CD4-positive, alpha-beta memory T cell (primary cell): ENCODE measurements around the gene ZNF316. TPM values are rescaled to one million over a fixed set of nuclear protein-coding genes. Genes with fewer than 3 reads are reported as not detected.

Experiments used
- CTCF ChIA-PET: fragments of 350-600 bp; sonication (Branson Sonifier 250); formaldehyde crosslinking; loops from one replicate; lab custom pipeline; 2021; ENCODE audit warnings: inconsistent platforms; ENCODE audit not compliant: partially characterized antibody; lab: Charles Lee
- POLR2A ChIA-PET: fragments of 350-600 bp; sonication (Branson Sonifier 250); formaldehyde crosslinking; loops from one replicate; lab custom pipeline; 2021; ENCODE audit not compliant: partially characterized antibody; lab: Charles Lee
- DNase-seq, 5 donors: peaks; one replicate each; pipeline versions ENCODE4 v3.0.0 to v3.0.0-alpha.2; 2020 to 2022; ENCODE audit warnings: mixed read lengths in 1 of 5
- H3K27ac ChIP-seq: one replicate; pipeline ENCODE4 v1.7.0; 2013; ENCODE audit warnings: low read depth, low read length
- H3K27me3 ChIP-seq: 2 replicates; pipeline ENCODE4 v1.7.0; 2013; ENCODE audit warnings: mild to moderate bottlenecking, low read length, moderate library complexity; ENCODE audit not compliant: insufficient read depth
- H3K36me3 ChIP-seq: 2 replicates; pipeline ENCODE4 v1.7.0; 2013; ENCODE audit warnings: mild to moderate bottlenecking, low read length, moderate library complexity; ENCODE audit not compliant: insufficient read depth
- H3K4me1 ChIP-seq: 2 replicates; pipeline ENCODE4 v1.7.0; 2013; ENCODE audit warnings: mild to moderate bottlenecking, low read length, moderate library complexity; ENCODE audit not compliant: insufficient read depth
- H3K4me3 ChIP-seq, 2 donors: one replicate each; pipeline ENCODE4 v1.7.0; 2013; ENCODE audit warnings: low read length in 2 of 2, mild to moderate bottlenecking in 1 of 2
- H3K9me3 ChIP-seq, 2 donors: one replicate each; pipeline ENCODE4 v1.7.0; 2013; ENCODE audit warnings: low read length in 2 of 2, control low read depth in 1 of 2; ENCODE audit not compliant: control insufficient read depth in 1 of 2
- H3K27ac Mint-ChIP-seq, 7 donors: one replicate each; pipeline ENCODE4 v1.8.0; 2020 to 2021; ENCODE audit warnings: mixed read lengths in 7 of 7, mild to moderate bottlenecking in 6 of 7, inconsistent platforms in 3 of 7, moderate library complexity in 3 of 7
- H3K27me3 Mint-ChIP-seq, 2 donors: one replicate each; pipeline ENCODE4 v1.8.0; 2020 to 2021; ENCODE audit warnings: mixed read lengths in 2 of 2
- H3K36me3 Mint-ChIP-seq, 2 donors: one replicate each; pipeline ENCODE4 v1.8.0; 2020 to 2021; ENCODE audit warnings: mixed read lengths in 2 of 2, inconsistent platforms in 1 of 2, mild to moderate bottlenecking in 1 of 2
- H3K4me1 Mint-ChIP-seq, 4 donors: one replicate each; pipeline ENCODE4 v1.8.0; 2020 to 2021; ENCODE audit warnings: mixed read lengths in 4 of 4, mild to moderate bottlenecking in 1 of 4
- H3K4me3 Mint-ChIP-seq, 8 donors: one replicate each; pipeline ENCODE4 v1.8.0; 2020 to 2021; ENCODE audit warnings: mixed read lengths in 8 of 8, mild to moderate bottlenecking in 7 of 8, moderate library complexity in 6 of 8, inconsistent platforms in 3 of 8
- H3K9me3 Mint-ChIP-seq, 8 donors: one replicate each; pipeline ENCODE4 v1.8.0; 2020 to 2021; ENCODE audit warnings: mixed read lengths in 8 of 8, mild to moderate bottlenecking in 5 of 8, inconsistent platforms in 3 of 8, moderate library complexity in 1 of 8
- intact Hi-C: fragments of 100-400 bp; cut with micrococcal nuclease; formaldehyde crosslinking; loops from one replicate; pipeline ENCODE4 v1.15.1; 2023
- polyA plus RNA-seq, 2 donors: library from polyadenylated mRNA; unstranded; fragments of 300-500 nt; fragmentation: Illumina TruSeq; gene quantifications; one replicate each; pipeline ENCODE4 v1.2.3, GENCODE V29; 2021
- total RNA-seq, 2 experiments: library from RNA; stranded (reverse); gene quantifications; one replicate each; pipeline ENCODE4 v1.2.3, GENCODE V29; 2021

ZNF316 gene
- total and polyA plus RNA-seq, 4 experiments from 2014 or later = 0.45 to 62.0 (median 32.6) TPM

DNA sequence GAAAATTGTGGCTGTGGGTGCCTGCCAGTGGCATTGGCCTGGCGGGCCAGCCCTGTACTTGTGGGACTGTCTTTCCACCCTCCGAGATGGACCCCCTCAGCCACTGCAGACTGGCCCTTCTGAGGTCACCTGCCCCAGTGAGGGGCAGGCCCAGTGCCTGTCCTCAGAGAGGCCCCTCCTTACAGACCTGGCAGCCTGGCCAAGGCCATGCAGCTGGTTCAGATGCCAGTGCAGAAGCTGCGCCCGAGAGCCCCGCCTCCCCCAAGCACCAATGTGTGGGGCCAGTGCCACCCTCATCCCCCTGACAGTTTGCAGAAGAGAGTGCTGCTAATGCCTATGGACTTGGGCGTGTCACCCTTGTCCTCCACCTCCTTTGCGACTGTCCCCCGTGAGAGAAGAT lies 10.0 kb downstream of the ZNF316 start:
- H3K9me3 ChIP-seq = no peaks in the 10 kb centered on the region
- intact Hi-C loops = no loop called here
- H3K36me3 ChIP-seq = peaks cover 32% of the 10 kb centered on the region
- no peaks in the 10 kb centered on the region for H3K27me3 ChIP-seq
- Mint-ChIP-seq H3K27ac (peak overlapping the region in 2 of 7 donors; percentile 70 to 74), H3K27me3 (no peaks in the 10 kb centered on the region), H3K4me1 (no peaks in the 10 kb centered on the region), H3K9me3 (peaks cover 0 to 7% (median 4%) of the 10 kb centered on the region in 8 donors), H3K36me3 (peaks cover 28 to 61% of the 10 kb centered on the region in 2 donors), H3K4me3 (no peak overlapping the region)
- H3K4me1 ChIP-seq = no peaks in the 10 kb centered on the region
- no peak overlapping the region for H3K27ac ChIP-seq
- POLR2A ChIA-PET = no interaction called here
- CTCF ChIA-PET = no interaction called here
- no peak for DNase-seq
- H3K4me3 ChIP-seq = no peak overlapping the region

DNA sequence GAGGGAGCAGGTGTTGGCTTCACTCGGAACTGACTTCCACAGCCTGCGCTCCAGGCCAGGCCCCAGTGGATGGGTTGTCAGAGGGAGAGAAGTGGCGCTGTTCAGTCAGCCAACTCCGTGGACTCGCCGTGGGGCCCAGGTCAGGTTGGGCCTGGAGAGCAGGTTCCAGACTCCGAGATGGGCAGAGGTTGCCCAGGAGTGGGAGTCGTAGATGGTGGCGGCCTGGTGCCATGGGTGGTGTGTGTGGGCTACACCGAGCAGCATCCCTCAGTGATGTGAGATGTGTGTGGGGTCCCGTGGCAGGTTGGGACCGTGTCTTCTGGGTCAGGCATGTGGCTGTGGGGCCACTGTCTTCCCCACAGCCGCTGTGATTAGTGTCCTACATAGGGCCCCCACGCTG lies 10.4 kb downstream of the ZNF316 start:
- no peaks in the 10 kb centered on the region for H3K9me3 ChIP-seq
- no peaks in the 10 kb centered on the region for H3K27me3 Mint-ChIP-seq
- no peak overlapping the region for H3K27ac ChIP-seq
- peaks cover 0 to 7% (median 4%) of the 10 kb centered on the region in 8 donors for H3K9me3 Mint-ChIP-seq
- H3K4me3 Mint-ChIP-seq = no peak overlapping the region
- intact Hi-C loops = no loop called here
- ChIA-PET CTCF (no interaction called here), POLR2A (no interaction called here)
- no peaks in the 10 kb centered on the region for H3K4me1 ChIP-seq
- H3K36me3 Mint-ChIP-seq = peaks cover 30 to 58% of the 10 kb centered on the region in 2 donors
- H3K4me3 ChIP-seq = no peak overlapping the region
- H3K27ac Mint-ChIP-seq = peak overlapping the region in 1 of 7 donors; percentile 70
- H3K36me3 ChIP-seq = peaks cover 31% of the 10 kb centered on the region
- no peak for DNase-seq
- H3K4me1 Mint-ChIP-seq = no peaks in the 10 kb centered on the region
- no peaks in the 10 kb centered on the region for H3K27me3 ChIP-seq

DNA sequence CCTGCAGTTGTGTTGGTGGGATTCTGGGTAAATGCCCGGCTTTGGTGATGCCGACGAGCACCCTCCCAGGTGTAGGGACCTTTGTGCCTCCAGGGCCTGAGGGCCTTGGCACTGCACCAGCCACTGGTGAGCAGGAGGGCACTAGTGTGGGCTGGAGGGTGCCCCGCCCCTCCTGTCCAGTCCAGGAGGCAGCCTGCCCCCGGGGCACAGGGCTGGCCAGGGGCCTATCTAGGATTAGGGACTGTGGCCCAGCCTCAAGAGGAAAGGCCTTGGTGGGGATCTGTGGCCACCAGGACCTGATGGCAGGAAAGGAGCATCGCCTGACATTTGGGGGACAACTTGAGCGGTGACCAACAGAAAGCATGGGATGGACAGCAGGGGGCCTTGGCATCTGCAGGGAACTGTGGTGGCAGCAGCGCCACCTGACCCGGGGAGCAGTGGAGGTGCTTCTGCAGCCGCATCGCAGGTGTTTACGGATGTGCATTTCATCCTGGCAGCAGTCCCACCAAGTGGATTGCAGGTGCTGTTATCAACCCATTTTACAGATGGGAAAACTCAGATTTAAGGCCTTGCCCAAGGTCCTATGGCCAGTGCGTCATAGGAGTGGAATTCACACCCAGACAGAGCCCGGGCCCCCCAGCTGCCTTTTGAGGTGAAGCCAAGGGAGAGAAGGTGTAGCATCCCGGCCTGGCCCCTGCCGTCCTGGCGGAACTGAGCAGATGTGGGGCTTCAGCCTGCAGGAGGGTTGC lies 11.1 kb downstream of the ZNF316 start:
- peaks cover 31% of the 10 kb centered on the region for H3K36me3 ChIP-seq

GRCh38 chr7:6648815-6649104 lies 11.6 kb downstream of the ZNF316 start:
- H3K27ac ChIP-seq = no peak overlapping the region
- H3K4me3 ChIP-seq = no peak overlapping the region
- Mint-ChIP-seq H3K27me3 (no peaks in the 10 kb centered on the region), H3K4me3 (no peak overlapping the region), H3K36me3 (peaks cover 30 to 50% of the 10 kb centered on the region in 2 donors), H3K4me1 (no peaks in the 10 kb centered on the region), H3K27ac (peak overlapping the region in 1 of 7 donors; percentile 17), H3K9me3 (peaks cover 0 to 7% (median 4%) of the 10 kb centered on the region in 8 donors)
- no peaks in the 10 kb centered on the region for H3K9me3 ChIP-seq
- ChIA-PET CTCF (interaction anchor here (1.1 kb wide), 1 partner anchor 9 kb away, joined by 3 read pairs; no protein-coding TSS in a partner anchor), POLR2A (no interaction called here)
- no peaks in the 10 kb centered on the region for H3K27me3 ChIP-seq
- H3K36me3 ChIP-seq = peaks cover 26% of the 10 kb centered on the region
- no peaks in the 10 kb centered on the region for H3K4me1 ChIP-seq
- intact Hi-C loops = no loop called here
- DNase-seq = no peak

More for the DNA sequence above, 11.1 kb downstream of the ZNF316 start:
- no peaks in the 10 kb centered on the region for H3K4me1 Mint-ChIP-seq
- Histone ChIP-seq H3K4me1 (no peaks in the 10 kb centered on the region), H3K27me3 (no peaks in the 10 kb centered on the region), H3K4me3 (no peak overlapping the region), H3K27ac (no peak overlapping the region), H3K9me3 (no peaks in the 10 kb centered on the region)
- POLR2A ChIA-PET = no interaction called here
- intact Hi-C loops = no loop called here
- CTCF ChIA-PET = interaction anchor here (1.1 kb wide), 1 partner anchor 9 kb away, joined by 3 read pairs; no protein-coding TSS in a partner anchor
- no peak for DNase-seq
- H3K27ac Mint-ChIP-seq = peak overlapping the region in 1 of 7 donors; percentile 17
- no peaks in the 10 kb centered on the region for H3K27me3 Mint-ChIP-seq
- H3K4me3 Mint-ChIP-seq = no peak overlapping the region
- H3K9me3 Mint-ChIP-seq = peaks cover 0 to 7% (median 4%) of the 10 kb centered on the region in 8 donors
- H3K36me3 Mint-ChIP-seq = peaks cover 30 to 55% of the 10 kb centered on the region in 2 donors

DNA sequence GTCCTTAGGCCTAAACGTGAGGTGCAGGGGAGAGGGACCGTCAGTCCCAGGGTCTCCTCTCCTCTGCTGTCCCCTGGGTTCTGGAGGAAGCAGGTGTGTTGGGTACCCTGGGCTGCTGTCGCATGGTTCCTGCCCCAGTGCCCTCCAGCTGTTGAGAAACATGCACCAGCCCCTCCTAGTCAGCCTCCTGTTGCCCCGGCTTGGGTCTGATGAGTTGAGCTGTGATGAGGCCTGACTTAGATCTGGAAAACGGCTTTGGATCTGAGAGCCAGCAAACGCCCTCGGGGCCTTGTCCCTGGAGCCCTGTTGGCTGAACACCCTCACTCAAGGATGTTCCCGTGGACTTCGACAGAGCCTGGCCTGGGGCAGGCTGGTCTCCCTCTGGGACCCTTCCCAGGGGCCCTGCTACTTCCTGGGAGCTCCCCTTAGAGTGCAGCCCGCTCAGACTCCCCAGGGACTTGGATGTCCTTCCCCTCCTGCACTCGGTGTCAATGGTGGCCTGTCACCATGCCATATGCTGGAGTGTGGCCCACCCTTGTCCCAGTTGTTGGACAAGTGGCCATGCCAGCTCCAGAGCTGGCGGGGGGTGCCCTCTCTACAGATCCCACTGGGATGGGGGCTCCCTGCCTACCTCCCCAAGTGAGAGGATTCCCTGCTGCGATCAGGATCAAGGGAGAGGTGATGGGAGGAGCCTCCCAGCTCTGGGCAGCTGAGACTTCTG lies 12.3 kb downstream of the ZNF316 start:
- Mint-ChIP-seq H3K4me1 (no peaks in the 10 kb centered on the region), H3K36me3 (peaks cover 30 to 43% of the 10 kb centered on the region in 2 donors)
- intact Hi-C loops = no loop called here

DNA sequence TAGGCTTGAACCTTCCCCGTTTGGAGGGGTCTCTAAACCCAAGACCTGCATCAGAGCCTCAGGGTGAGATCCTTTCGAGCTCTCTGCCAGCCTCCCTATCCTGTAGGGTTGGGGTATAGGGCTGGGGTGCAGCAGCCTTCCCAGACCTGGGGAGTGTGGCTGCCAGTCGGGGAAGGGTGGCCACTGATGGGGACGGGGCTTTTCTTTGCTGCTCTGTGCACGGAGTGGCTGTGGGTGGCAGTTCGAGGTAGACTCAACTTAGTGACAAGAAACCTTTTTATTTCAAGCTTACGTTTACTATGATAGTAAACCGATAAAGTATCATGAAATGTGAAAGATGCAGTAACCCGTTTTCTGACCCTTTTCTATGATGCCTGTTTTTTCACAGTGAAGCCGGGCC lies 13.0 kb downstream of the ZNF316 start:
- DNase-seq = no peak
- Histone ChIP-seq H3K4me3 (no peak overlapping the region), H3K27me3 (no peaks in the 10 kb centered on the region), H3K9me3 (no peaks in the 10 kb centered on the region), H3K4me1 (no peaks in the 10 kb centered on the region), H3K27ac (no peak overlapping the region), H3K36me3 (peaks cover 23% of the 10 kb centered on the region)
- no peak overlapping the region for H3K4me3 Mint-ChIP-seq
- no peaks in the 10 kb centered on the region for H3K4me1 Mint-ChIP-seq
- CTCF ChIA-PET = no interaction called here
- H3K27ac Mint-ChIP-seq = no peak overlapping the region
- POLR2A ChIA-PET = interaction anchor here (0.6 kb wide), 1 partner anchor 33 kb away, joined by 5 read pairs; no protein-coding TSS in a partner anchor
- intact Hi-C loops = no loop called here
- H3K27me3 Mint-ChIP-seq = no peaks in the 10 kb centered on the region
- H3K9me3 Mint-ChIP-seq = peaks cover 0 to 9% (median 4%) of the 10 kb centered on the region in 8 donors
- peaks cover 34 to 45% of the 10 kb centered on the region in 2 donors for H3K36me3 Mint-ChIP-seq

More for the DNA sequence above, 12.3 kb downstream of the ZNF316 start:
- Histone ChIP-seq H3K36me3 (peaks cover 23% of the 10 kb centered on the region), H3K4me3 (no peak overlapping the region), H3K27ac (no peak overlapping the region), H3K9me3 (no peaks in the 10 kb centered on the region), H3K27me3 (no peaks in the 10 kb centered on the region), H3K4me1 (no peaks in the 10 kb centered on the region)
- Mint-ChIP-seq H3K27me3 (no peaks in the 10 kb centered on the region), H3K27ac (no peak overlapping the region), H3K4me3 (no peak overlapping the region), H3K9me3 (peaks cover 0 to 7% (median 4%) of the 10 kb centered on the region in 8 donors)
- ChIA-PET POLR2A (interaction anchor here (0.6 kb wide), 1 partner anchor 34 kb away, joined by 5 read pairs; no protein-coding TSS in a partner anchor), CTCF (interaction anchor here (1.1 kb wide), 1 partner anchor 10 kb away, joined by 3 read pairs; no protein-coding TSS in a partner anchor)
- DNase-seq = no peak

- POLR2A ChIA-PET = no interaction called here
- intact Hi-C loops = no loop called here
- peak overlapping the region in 1 of 7 donors; percentile 36 for H3K27ac Mint-ChIP-seq
- H3K36me3 ChIP-seq = peaks cover 23% of the 10 kb centered on the region
- peaks cover 0 to 10% (median 4%) of the 10 kb centered on the region in 8 donors for H3K9me3 Mint-ChIP-seq
- DNase-seq = no peak
- no peak overlapping the region for H3K4me3 ChIP-seq
- peaks cover 39 to 49% of the 10 kb centered on the region in 2 donors for H3K36me3 Mint-ChIP-seq
- H3K27me3 Mint-ChIP-seq = no peaks in the 10 kb centered on the region
- H3K4me1 Mint-ChIP-seq = no peaks in the 10 kb centered on the region
- no peaks in the 10 kb centered on the region for H3K4me1 ChIP-seq
- H3K4me3 Mint-ChIP-seq = no peak overlapping the region
- no peaks in the 10 kb centered on the region for H3K9me3 ChIP-seq
- H3K27ac ChIP-seq = no peak overlapping the region
- CTCF ChIA-PET = no interaction called here
- no peaks in the 10 kb centered on the region for H3K27me3 ChIP-seq
These were observed 13.4 kb downstream of the ZNF316 start for GRCh38 chr7:6650521-6651011.
